GM19397 (cell line): ENCODE measurements around the gene SLC6A20.

Experiments used
- ATAC-seq: cut with Tn5 transposase; IDR thresholded peaks from one replicate; pipeline ENCODE4 v1.9.1; 2021; ENCODE audit warnings: mild to moderate bottlenecking, moderate library complexity; ENCODE audit not compliant: unreplicated experiment

Gene SLC6A20

DNA sequence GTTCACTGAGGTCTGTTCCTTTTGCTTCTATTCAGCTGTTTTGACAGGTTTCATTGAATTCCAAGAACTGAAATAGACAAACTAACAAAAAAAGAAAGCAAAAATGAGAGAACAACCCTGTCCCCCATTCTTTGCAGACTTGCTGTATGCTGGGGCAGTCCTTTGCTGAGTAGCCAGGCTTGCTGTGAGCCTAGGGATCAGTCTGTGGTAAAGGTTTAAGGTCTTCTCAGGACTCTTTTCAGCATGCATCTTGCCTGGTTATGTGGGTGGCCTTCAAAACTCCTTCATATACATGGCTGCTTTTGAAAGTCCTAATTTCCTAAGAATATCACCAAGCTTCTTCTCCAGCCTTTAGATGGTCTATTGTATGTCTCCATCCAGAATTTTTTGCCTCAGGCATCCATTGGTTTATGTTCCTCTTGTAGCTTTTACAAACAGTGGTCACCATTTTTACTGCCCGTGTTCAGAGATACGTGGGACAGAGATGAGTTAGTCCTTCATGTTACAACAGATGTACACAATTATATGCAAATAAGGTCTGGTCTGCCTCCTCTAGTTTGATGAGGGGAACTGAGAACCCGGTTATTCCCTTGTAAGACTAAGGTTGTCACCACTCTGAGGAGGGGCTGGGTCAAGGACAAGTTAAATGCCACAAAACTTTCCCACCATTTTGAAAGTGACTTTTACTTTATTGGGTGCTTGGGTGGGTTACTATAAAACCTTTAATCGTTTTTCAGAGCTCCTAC lies 65.8 kb downstream of the SLC6A20 start:
- no peak for ATAC-seq

DNA sequence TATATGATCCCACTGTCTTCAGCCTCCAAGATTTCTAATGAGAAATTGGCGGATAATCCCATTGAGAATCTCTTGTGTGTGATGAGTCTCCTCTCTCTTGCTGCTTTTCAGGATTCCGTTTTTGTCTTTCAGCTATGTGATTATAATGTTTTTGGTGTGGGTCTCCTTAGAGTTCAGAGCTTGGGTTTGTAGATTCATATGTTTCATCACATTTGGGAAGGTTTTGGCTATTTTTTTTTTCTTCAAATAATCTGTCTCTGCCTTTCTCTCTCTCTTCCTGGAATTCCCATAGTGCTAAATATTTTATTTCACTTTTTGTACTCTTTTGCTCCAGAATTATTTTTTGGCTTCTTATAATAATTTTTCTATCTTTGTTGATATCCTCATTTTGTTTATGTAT lies 66.7 kb downstream of the SLC6A20 start:
- ATAC-seq: no peak

DNA sequence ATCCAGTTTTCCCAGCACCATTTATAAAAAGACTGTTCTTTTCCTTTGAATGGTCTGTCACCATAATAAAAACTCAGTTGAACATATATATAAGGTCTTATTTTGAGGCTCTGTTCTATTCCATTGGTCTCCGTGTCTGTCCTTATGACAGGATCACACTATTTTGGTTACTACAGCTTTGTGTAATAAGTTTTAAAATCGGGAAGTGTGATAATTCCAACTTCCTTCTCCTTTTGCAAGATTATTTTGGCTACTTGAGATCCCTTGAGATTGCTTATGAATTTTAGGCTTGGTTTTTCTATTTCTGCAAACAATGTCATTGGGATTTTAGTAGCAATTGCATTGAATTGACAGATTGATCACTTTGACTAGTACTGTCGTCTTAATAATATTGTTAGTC lies 71.4 kb downstream of the SLC6A20 start:
- no peak for ATAC-seq

DNA sequence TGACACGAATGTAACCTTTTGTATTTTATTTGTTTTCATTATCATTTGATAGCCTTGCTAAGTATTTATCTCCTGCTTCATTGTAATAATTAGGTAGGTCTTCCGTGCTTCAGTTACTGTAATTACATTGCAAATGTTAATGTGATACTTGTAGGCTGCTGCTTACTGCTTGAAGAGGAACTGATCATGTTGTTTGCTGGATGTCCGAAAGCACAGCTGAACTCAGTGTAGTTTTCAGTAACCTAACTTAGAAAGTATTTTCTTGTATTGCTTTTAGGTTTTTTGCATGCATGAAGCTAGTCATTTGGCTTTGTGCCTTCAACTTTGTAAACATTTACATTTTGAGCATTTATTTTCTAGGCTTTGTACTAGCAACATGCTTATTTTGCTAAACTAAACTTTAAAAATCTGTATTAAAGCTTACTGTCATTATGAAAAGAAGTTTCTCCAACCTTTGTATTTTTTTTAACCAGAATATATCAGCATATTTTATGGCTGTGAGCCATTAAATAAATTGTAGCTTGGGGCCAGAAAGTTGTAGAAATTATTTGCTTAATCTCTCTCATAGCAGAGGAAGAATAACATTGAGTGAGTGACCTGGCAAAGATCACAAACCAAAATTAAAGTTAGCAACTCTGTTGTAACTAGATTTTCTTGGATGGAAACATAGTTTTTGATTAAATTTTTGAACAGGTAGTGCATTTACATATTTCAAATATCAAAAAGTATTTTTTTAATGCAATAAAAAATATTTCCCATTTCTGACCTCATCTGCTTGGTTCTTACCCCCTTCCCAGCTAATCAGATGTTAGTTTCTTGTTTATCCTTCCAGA lies 76.5 kb downstream of the SLC6A20 start:
- ATAC-seq: no peak

DNA sequence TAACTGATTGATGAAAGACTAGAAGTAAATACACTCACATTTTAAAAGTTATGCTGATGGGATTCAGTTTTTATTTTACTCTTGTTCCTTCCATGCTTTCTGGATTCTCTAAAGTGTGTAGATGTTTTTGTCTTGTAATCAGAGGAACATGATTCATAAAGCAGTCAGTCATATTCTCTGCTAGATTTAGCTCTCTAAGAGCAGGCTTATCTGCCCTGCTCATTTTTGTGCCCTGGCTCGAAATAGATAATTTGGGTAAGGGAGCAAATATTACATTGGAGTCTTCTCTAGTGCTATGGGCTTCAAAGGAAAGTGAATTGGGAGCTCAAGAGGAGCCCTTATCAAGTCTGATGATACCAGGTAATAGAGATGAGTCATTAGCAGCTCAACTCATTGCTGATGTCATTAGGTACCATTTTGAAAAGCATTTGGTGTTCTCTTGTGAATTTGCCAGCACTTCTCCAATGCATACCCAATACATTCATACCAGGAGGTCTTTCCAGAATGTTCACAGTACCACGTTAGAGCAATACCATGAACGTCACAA lies 79.5 kb downstream of the SLC6A20 start:
- ATAC-seq: no peak

DNA sequence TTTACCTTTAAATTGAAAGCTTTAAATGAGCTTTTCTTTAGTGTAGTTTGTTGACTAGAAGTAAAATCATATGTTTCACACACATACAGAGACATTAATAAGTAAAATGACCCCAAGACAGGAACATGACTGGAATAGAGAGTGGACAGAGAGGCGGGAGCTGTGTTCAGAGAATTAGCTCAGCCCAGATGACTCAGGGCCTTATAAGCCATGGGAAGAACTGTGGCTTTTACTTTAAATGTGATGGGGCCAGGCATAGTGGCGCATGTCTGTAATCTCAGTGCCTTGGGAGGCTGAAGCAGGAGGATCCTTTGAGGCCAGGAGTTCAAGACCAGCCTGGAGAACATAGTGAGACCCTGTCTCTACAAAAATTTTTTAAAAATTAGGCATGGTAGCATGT lies 80.4 kb downstream of the SLC6A20 start:
- ATAC-seq: no peak

DNA sequence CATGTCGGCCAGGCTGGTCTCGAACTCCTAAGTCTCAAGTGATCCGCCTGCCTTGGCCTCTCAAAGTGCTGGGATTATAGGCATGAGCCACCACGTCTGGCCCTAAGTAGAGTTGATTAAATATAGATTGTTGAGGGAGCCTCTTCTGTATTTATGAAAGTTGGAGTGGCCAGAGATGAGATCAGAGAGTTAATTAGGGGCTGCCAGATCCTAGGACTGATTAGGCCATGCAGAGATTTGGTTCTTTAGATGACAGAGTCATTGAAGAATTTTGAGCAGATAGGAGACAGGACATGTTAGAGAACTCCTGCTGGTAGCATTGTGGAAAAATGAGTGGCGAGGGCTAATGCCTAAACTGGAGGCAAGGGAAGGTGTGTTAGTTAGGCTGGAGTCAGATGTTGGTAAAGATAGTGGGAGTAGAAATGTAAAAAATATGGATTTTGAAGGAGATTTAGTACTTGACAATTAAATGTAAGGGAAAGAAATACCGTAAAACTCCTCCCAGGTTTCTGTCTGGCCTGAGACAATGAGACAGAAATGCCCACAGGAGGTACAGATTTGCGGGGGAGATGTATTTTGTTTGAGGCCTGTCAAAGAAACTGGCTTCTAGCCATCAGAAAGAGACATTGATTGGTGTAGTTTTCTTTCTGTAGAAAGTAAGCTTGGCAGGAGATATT lies 83.8 kb downstream of the SLC6A20 start:
- ATAC-seq: no peak

DNA sequence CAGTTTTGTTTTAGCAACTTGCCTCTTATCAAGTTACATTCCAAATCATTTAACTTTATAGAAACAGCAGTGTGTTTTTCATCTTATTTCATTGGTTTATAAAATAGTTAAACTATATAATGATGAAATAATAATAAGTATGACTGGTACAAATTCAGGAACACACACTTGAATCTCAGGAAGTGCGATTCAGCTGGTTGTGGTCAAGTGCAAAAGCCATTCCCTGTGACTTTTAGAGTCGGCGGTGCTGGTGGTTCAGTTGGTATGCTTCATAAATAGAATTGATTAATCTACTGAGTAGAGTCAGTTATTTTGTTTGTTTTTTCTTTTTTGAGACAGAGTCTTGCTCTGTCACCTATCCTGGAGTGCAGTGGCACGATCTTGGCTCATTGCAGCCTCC lies 84.4 kb downstream of the SLC6A20 start:
- no peak for ATAC-seq

DNA sequence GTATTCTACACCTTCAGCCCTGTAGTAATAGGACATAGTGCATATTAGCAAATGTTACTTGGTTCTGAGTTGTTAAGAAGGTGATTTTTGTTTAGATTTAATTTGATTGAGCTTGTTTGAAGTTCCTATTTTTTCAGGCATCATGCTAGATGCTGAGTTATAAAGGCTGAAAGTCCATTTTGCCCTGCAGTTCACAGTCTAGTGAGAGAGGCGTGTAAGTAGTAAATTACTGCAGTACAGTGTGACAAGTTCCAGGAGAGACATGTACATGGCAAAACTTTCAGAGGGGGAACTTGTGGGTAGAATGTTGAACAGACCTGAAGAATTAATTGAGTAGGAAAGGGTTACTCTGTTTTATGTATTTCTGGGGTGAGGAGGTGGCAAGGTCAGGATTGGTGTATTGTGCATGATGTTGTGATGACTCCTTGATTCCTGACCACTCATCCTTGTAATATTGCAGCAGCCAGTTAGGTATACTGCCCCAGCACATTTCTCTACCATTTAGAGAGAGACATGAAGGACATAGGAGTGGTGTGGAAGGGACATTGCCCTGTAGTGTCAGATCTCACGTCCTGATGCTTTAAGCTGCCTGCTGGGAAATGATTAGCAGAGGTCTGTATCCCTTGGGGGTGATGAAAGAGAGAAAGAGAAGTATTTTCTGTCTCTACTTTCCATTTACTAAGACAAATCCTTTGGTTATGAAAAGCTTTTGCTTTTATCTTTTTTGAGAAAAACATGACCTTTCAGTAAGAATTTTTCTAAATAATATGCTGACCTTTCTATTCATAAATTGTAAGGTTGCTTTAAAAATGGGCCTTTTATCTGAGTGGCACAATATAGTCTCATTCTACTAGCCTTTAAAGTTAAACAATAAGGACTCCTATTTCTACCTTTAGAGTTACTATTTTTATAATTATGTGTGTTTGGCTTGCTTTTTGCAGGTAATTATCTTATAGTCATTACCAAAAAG lies 90.2 kb downstream of the SLC6A20 start:
- no peak for ATAC-seq
